ENCODE measurements around the gene LRRC4C.

- TF ChIP-seq, protein P1, sequence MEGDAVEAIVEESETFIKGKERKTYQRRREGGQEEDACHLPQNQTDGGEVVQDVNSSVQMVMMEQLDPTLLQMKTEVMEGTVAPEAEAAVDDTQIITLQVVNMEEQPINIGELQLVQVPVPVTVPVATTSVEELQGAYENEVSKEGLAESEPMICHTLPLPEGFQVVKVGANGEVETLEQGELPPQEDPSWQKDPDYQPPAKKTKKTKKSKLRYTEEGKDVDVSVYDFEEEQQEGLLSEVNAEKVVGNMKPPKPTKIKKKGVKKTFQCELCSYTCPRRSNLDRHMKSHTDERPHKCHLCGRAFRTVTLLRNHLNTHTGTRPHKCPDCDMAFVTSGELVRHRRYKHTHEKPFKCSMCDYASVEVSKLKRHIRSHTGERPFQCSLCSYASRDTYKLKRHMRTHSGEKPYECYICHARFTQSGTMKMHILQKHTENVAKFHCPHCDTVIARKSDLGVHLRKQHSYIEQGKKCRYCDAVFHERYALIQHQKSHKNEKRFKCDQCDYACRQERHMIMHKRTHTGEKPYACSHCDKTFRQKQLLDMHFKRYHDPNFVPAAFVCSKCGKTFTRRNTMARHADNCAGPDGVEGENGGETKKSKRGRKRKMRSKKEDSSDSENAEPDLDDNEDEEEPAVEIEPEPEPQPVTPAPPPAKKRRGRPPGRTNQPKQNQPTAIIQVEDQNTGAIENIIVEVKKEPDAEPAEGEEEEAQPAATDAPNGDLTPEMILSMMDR (IDR thresholded peaks at IDR 0.05), result no peak
- TF ChIP-seq POLR2A (IDR thresholded peaks at IDR 0.05) (no peak), EP300 (IDR thresholded peaks at IDR 0.05) (no peak), POLR2AphosphoS5 (IDR thresholded peaks at IDR 0.05) (no peak)
Measured at GRCh38 chr11:40826601-40827000, 632.9 kb downstream of the LRRC4C start.
